ENCODE results near the gene APIP.

The APIP gene

DNA sequence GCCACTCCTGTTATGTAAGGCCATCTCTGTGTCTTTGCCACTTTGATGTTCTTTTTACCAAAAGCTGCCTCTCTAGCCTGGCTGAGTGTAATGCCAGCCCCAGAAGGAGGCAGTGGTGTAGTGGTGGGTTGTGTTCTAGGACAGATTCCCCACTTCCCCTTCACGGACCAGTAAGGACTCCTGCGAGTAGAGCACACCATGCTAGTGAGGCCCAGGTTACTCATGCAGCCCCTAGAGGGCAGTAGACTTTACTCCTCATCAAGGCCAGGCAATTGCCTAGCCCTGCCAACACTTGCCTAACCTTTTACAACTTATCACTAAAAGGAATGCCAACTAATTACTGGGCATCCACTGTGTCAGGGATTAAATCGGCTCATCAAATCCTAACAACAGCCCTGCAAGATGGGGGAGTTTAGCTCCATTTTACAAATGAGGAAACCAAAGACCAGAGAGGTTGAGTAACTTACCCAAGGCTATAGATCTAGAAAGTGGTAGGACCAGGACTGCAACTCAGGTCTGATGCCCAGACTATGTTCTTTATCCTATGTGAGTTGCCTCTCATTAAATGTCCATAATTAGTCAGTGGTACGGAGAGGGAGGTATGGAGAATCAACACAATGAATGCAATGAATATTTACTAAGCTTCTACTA, 75.3 kb downstream of the APIP start:
- DNase-seq (ENCODE audit: low read depth) = peak; percentile 32

DNA sequence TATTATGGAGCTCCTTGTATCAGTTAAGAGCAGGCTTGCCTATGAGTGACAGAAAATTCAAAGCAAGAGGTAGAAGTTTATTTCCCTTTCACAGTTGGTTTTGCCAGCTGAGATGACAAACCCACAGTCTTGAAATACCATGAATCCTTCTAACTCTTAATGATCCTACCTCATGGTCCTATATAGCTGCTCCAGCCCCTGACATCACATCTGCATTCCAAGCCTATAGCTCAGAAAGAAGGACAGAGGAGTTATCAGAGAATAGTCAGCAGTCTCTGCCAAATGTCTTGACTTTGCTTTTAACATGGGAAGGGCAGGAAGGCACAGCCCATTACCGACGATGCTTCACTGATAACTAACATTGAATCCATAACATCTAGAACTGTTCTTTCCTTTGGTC, 76.2 kb downstream of the APIP start:
- DNase-seq (ENCODE audit: low read depth) = no peak

DNA sequence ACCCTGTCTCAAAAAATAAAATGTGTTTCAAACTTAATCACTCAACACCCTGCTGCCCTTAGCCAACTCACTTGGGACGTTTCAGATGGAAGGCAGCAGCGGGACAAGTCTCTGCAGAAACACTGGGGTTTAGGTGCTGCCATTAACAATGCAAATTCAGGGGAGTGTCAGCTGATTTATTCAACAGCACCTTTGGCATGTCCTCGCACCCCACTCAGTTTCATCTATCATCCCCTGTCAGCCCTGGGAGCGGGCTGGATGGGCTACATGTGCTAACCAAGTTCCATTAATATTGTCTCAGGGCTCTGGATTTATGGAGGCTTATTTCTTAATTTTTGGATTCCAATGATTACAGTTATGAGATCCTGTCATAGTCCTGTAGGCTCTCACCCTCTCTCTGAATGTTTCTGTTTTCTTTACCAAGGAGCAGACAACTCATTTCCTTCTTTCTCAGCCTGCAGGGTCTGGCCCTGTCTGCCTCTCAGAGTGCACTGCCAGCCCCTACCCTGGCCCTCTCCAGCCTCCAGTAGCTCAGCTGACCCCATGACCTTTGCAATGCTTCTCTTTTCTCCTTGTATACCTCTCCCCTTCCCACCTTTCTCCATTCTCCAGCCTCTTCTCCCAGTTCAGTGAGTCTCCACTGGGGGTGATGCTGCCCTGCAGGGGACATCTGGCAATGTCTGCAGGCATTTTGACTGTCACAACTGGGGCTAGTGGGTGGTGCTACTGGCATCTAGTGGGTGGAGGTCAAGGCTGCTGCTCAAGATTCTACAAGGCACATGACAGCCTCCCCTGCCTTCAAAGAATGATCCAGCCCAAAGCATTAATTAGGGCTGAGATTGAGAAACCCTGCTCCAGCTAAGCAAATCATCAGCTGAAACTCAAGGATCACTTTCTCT, 79.0 kb downstream of the APIP start:
- DNase-seq (ENCODE audit: low read depth) = no peak

DNA sequence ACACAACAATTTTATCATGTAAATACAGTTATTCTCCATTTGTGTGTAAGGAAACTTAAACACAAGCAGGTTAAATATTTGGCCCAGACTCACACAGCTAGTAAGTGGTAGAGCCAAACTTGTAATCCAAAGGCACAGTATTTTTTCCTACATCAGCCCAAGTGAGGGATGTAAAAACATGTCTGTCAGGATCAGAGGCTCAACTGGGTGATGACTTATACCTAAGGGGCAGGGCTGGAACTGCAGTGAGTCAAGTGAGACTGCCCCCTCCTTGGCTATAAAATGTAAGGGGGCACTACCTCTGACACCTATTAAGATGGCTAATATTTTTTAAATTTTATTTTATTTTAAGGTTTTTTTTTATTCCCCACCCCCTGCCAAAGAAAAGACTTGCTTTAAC, 82.6 kb downstream of the APIP start:
- DNase-seq (ENCODE audit: low read depth) = no peak

Data from iris pigment epithelial cell (primary cell).